Neuronal stem cell (in vitro differentiated cells): ENCODE measurements around the gene ABHD5.

Experiments used
- DNase-seq: peaks from one replicate; pipeline ENCODE4 v3.0.0-alpha.2; 2013; ENCODE audit warnings: low spot score
- H2AFZ ChIP-seq: one replicate; pipeline ENCODE4 v1.6.1; 2013; ENCODE audit warnings: mild to moderate bottlenecking, low read length, inconsistent platforms
- H2AK5ac ChIP-seq: 2 replicates; pipeline ENCODE4 v1.6.1; 2013; ENCODE audit warnings: low read depth, mild to moderate bottlenecking, inconsistent platforms, low read length, moderate library complexity, mixed read lengths
- H2BK120ac ChIP-seq: 2 replicates; pipeline ENCODE4 v1.6.1; 2013; ENCODE audit warnings: low read depth, mild to moderate bottlenecking, inconsistent platforms, low read length, moderate library complexity, mixed read lengths
- H2BK12ac ChIP-seq: one replicate; pipeline ENCODE4 v1.6.1; 2013; ENCODE audit warnings: low read length, inconsistent platforms
- H2BK15ac ChIP-seq: 2 replicates; pipeline ENCODE4 v1.6.1; 2013; ENCODE audit warnings: mild to moderate bottlenecking, low read length, inconsistent platforms, mixed read lengths
- H2BK5ac ChIP-seq: one replicate; pipeline ENCODE4 v1.6.1; 2013; ENCODE audit warnings: inconsistent platforms, mild to moderate bottlenecking, low read length, moderate library complexity
- H3K14ac ChIP-seq: one replicate; pipeline ENCODE4 v1.6.1; 2013; ENCODE audit warnings: low read length, inconsistent platforms
- H3K18ac ChIP-seq: 2 replicates; pipeline ENCODE4 v1.6.1; 2013; ENCODE audit warnings: low read length, inconsistent platforms
- H3K23ac ChIP-seq: 2 replicates; pipeline ENCODE4 v1.6.1; 2013; ENCODE audit warnings: low read depth, mild to moderate bottlenecking, mixed read lengths, low read length, inconsistent platforms; ENCODE audit not compliant: poor library complexity
- H3K27ac ChIP-seq: replicated peaks from 3 replicates; pipeline ENCODE4 v1.5.1; 2013; ENCODE audit warnings: low read length, inconsistent platforms
- H3K27me3 ChIP-seq, 3 experiments: 2 replicates each; pipeline ENCODE4 v1.6.1; 2013; ENCODE audit warnings: low read length in 3 of 3, mild to moderate bottlenecking in 2 of 3, inconsistent platforms in 1 of 3, low read depth in 1 of 3, mixed read lengths in 1 of 3, moderate library complexity in 1 of 3; ENCODE audit not compliant: control insufficient read depth in 3 of 3, insufficient read depth in 3 of 3
- H3K36me3 ChIP-seq, 2 donors: replicated peaks in 1 of 2; 2 replicates each; pipeline ENCODE4 v1.6.1; 2013; ENCODE audit warnings: low read length in 2 of 2; ENCODE audit not compliant: control insufficient read depth in 2 of 2, insufficient read depth in 2 of 2
- H3K4ac ChIP-seq: 2 replicates; pipeline ENCODE4 v1.6.1; 2013; ENCODE audit warnings: inconsistent platforms, mild to moderate bottlenecking, low read length, moderate library complexity
- H3K4me1 ChIP-seq, 2 donors: 1 replicate in 1 of 2; 2 replicates in 1 of 2; pipeline ENCODE4 v1.6.1; 2013; ENCODE audit warnings: low read length in 2 of 2, low read depth in 1 of 2; ENCODE audit not compliant: control insufficient read depth in 2 of 2, insufficient read depth in 1 of 2
- H3K4me2 ChIP-seq: one replicate; pipeline ENCODE4 v1.6.1; 2013; ENCODE audit warnings: mild to moderate bottlenecking, low read length, inconsistent platforms; ENCODE audit not compliant: insufficient read depth, poor library complexity, severe bottlenecking
- H3K4me3 ChIP-seq, 2 donors: 2 replicates each; pipeline ENCODE4 v1.5.1; 2013; ENCODE audit warnings: low read length in 2 of 2, mild to moderate bottlenecking in 2 of 2, inconsistent platforms in 1 of 2, moderate library complexity in 1 of 2
- H3K79me1 ChIP-seq: one replicate; pipeline ENCODE4 v1.6.1; 2013; ENCODE audit warnings: low read depth, mild to moderate bottlenecking, inconsistent platforms, low read length, moderate library complexity
- H3K9ac ChIP-seq: one replicate; pipeline ENCODE4 v1.6.1; 2013; ENCODE audit warnings: mild to moderate bottlenecking, low read depth, low read length, inconsistent platforms; ENCODE audit not compliant: poor library complexity
- H3K9me3 ChIP-seq, 2 donors: replicated peaks in 1 of 2; 2 replicates each; pipeline versions ENCODE3 to v1.6.1; 2013; ENCODE audit warnings: low read length in 2 of 2, mild to moderate bottlenecking in 2 of 2, inconsistent platforms in 1 of 2, low read depth in 1 of 2, mixed read lengths in 1 of 2, moderate library complexity in 1 of 2; ENCODE audit not compliant: control insufficient read depth in 2 of 2, insufficient read depth in 1 of 2
- H4K8ac ChIP-seq: one replicate; pipeline ENCODE4 v1.6.1; 2013; ENCODE audit warnings: low read depth, mild to moderate bottlenecking, inconsistent platforms, low read length, moderate library complexity
- H4K91ac ChIP-seq: one replicate; pipeline ENCODE4 v1.6.1; 2013; ENCODE audit warnings: low read length, low read depth, mild to moderate bottlenecking, inconsistent platforms; ENCODE audit not compliant: poor library complexity
- WGBS, 2 donors: extraction: QIAGEN DNeasy Blood & Tissue Kit; methylation state at CpG; one replicate each; pipeline ENCODE4 v1.1.7; 2013; ENCODE audit warnings: missing lambda C conversion rate in 2 of 2, mixed read lengths in 1 of 2; ENCODE audit not compliant: insufficient read length in 2 of 2, insufficient replicate concordance in 1 of 2; ENCODE audit errors: extremely low coverage in 2 of 2; 5-methylcytosine and 5-hydroxymethylcytosine counted together

Gene ABHD5

GRCh38 chr3:43688245-43688650, 2.5 kb upstream of the ABHD5 start:
- Histone ChIP-seq H4K91ac (no peak overlapping the region), H2BK12ac (no peak overlapping the region), H3K18ac (no peak overlapping the region), H2BK15ac (no peak overlapping the region), H3K9me3 (no peaks in the 10 kb centered on the region), H3K4me1 (peaks cover 0 to 3% of the 10 kb centered on the region in 2 donors), H2AK5ac (no peak overlapping the region), H3K9ac (no peak overlapping the region), H3K23ac (no peak overlapping the region), H3K36me3 (peaks cover 0 to 4% of the 10 kb centered on the region in 2 donors), H4K8ac (no peak overlapping the region), H2BK5ac (no peak overlapping the region), H3K27me3 (no peaks in the 10 kb centered on the region), H3K4me2 (no peak overlapping the region), H3K14ac (no peak overlapping the region), H3K27ac (no peak overlapping the region), H2AFZ (no peak overlapping the region), H2BK120ac (no peak overlapping the region), H3K79me1 (no peaks in the 10 kb centered on the region), H3K4me3 (no peak overlapping the region), H3K4ac (no peak overlapping the region)
- WGBS, 2 donors, result no CpG with 5 or more reads among the region's 4 CpGs
- DNase-seq, result no peak

- H3K9me3 ChIP-seq, result no peaks in the 10 kb centered on the region
- H3K9ac ChIP-seq, result no peak overlapping the region
- no peaks in the 10 kb centered on the region for H3K79me1 ChIP-seq
- no CpG with 5 or more reads among the region's 2 CpGs for WGBS, 2 donors
- H3K14ac ChIP-seq, result no peak overlapping the region
- no peaks in the 10 kb centered on the region for H3K27me3 ChIP-seq
- DNase-seq, result no peak
- H2AFZ ChIP-seq, result no peak overlapping the region
- H2BK120ac ChIP-seq, result no peak overlapping the region
- no peak overlapping the region for H2AK5ac ChIP-seq
- H4K8ac ChIP-seq, result no peak overlapping the region
- H3K4me3 ChIP-seq, result no peak overlapping the region
- H3K23ac ChIP-seq, result no peak overlapping the region
- H2BK15ac ChIP-seq, result no peak overlapping the region
- H3K4me1 ChIP-seq, result peaks cover 0 to 3% of the 10 kb centered on the region in 2 donors
- H4K91ac ChIP-seq, result no peak overlapping the region
- H2BK12ac ChIP-seq, result no peak overlapping the region
- H3K27ac ChIP-seq, result no peak overlapping the region
- peaks cover 0 to 4% of the 10 kb centered on the region in 2 donors for H3K36me3 ChIP-seq
- no peak overlapping the region for H3K4me2 ChIP-seq
- H3K4ac ChIP-seq, result no peak overlapping the region
- no peak overlapping the region for H2BK5ac ChIP-seq
- H3K18ac ChIP-seq, result no peak overlapping the region
Observed at GRCh38 chr3:43689166-43689565, 1.6 kb upstream of the ABHD5 start.

- Histone ChIP-seq H3K4ac (no peak overlapping the region), H4K91ac (no peak overlapping the region), H2BK120ac (no peak overlapping the region), H3K14ac (no peak overlapping the region), H2AFZ (peak overlapping the region; percentile 98), H3K4me2 (peak overlapping the region; percentile 88), H2BK5ac (no peak overlapping the region), H2BK15ac (peak overlapping the region; percentile 61), H3K9me3 (no peaks in the 10 kb centered on the region), H3K79me1 (no peaks in the 10 kb centered on the region), H3K4me1 (peaks cover 0 to 3% of the 10 kb centered on the region in 2 donors), H4K8ac (no peak overlapping the region), H2AK5ac (no peak overlapping the region), H3K9ac (peak overlapping the region; percentile 78), H2BK12ac (no peak overlapping the region), H3K36me3 (peaks cover 0 to 4% of the 10 kb centered on the region in 2 donors), H3K27me3 (no peaks in the 10 kb centered on the region), H3K27ac (no peak overlapping the region), H3K23ac (peak overlapping the region; percentile 100), H3K18ac (peak overlapping the region; percentile 89), H3K4me3 (peak overlapping the region; percentile 79 to 86)
- no CpG with 5 or more reads among the region's 26 CpGs for WGBS, 2 donors
- no peak for DNase-seq
Observed at GRCh38 chr3:43689766-43690399, 855 bp upstream of the ABHD5 start.

- H3K79me1 ChIP-seq, result no peaks in the 10 kb centered on the region
- H3K9me3 ChIP-seq, result no peaks in the 10 kb centered on the region
- DNase-seq, result peak; percentile 36
- H3K4me3 ChIP-seq, result peak overlapping the region; percentile 86 to 93
- no peak overlapping the region for H2BK15ac ChIP-seq
- H4K8ac ChIP-seq, result no peak overlapping the region
- WGBS, 2 donors, result no CpG with 5 or more reads among the region's 72 CpGs
- peak overlapping the region; percentile 78 for H3K4me2 ChIP-seq
- peaks cover 0 to 4% of the 10 kb centered on the region in 2 donors for H3K36me3 ChIP-seq
- peaks cover 1 to 3% of the 10 kb centered on the region in 2 donors for H3K4me1 ChIP-seq
- no peaks in the 10 kb centered on the region for H3K27me3 ChIP-seq
- no peak overlapping the region for H2AK5ac ChIP-seq
- peak overlapping the region; percentile 100 for H3K23ac ChIP-seq
- no peak overlapping the region for H3K14ac ChIP-seq
- H3K18ac ChIP-seq, result peak overlapping the region; percentile 67
- no peak overlapping the region for H2BK120ac ChIP-seq
- H2BK5ac ChIP-seq, result peak overlapping the region; percentile 45
- H2AFZ ChIP-seq, result peak overlapping the region; percentile 98
- H4K91ac ChIP-seq, result no peak overlapping the region
- H3K4ac ChIP-seq, result no peak overlapping the region
- H3K9ac ChIP-seq, result peak overlapping the region; percentile 82
- H3K27ac ChIP-seq, result peak overlapping the region; percentile 66
- H2BK12ac ChIP-seq, result no peak overlapping the region
Observed at GRCh38 chr3:43691120-43691995, 620 bp downstream of the ABHD5 start.
